ENCODE measurements around the gene BMP3.

BMP3 gene

GRCh38 chr4:81096566-81096965 is 66.1 kb downstream of the BMP3 start:
- TF ChIP-seq POLR2AphosphoS5 (IDR thresholded peaks at IDR 0.05; ENCODE audit: low read depth, low read length): no peak
- DNase-seq (ENCODE audit: insufficient read length, low spot score): no peak
- FAIRE-seq: no peak

GRCh38 chr4:81102107-81102506 is 71.6 kb downstream of the BMP3 start:
- TF ChIP-seq POU2F2 (IDR thresholded peaks at IDR 0.05; ENCODE audit: low read depth, low read length) (no peak), SPI1 (IDR thresholded peaks at IDR 0.05; ENCODE audit: low read depth, low read length) (no peak), POLR2AphosphoS5 (IDR thresholded peaks at IDR 0.05; ENCODE audit: low read depth, low read length) (no peak), POLR2A (IDR thresholded peaks at IDR 0.05; ENCODE audit: low read depth, low read length) (no peak), PAX5 (IDR thresholded peaks at IDR 0.05; ENCODE audit: insufficient read depth, low read length, severe bottlenecking) (no peak), TAF1 (IDR thresholded peaks at IDR 0.05; ENCODE audit: low read depth, low read length) (no peak)
- no peak for FAIRE-seq
- DNase-seq (ENCODE audit: insufficient read length, low spot score): no peak

GRCh38 chr4:81106150-81106549 is 75.6 kb downstream of the BMP3 start:
- DNase-seq (ENCODE audit: insufficient read length, low spot score) (no peak), FAIRE-seq (no peak)
- TF ChIP-seq POLR2A (IDR thresholded peaks at IDR 0.05; ENCODE audit: low read depth, low read length) (no peak), SPI1 (IDR thresholded peaks at IDR 0.05; ENCODE audit: low read depth, low read length) (no peak), POU2F2 (IDR thresholded peaks at IDR 0.05; ENCODE audit: low read depth, low read length) (no peak), POLR2AphosphoS5 (IDR thresholded peaks at IDR 0.05; ENCODE audit: low read depth, low read length) (no peak), PAX5 (IDR thresholded peaks at IDR 0.05; ENCODE audit: insufficient read depth, low read length, severe bottlenecking) (no peak), TAF1 (IDR thresholded peaks at IDR 0.05; ENCODE audit: low read depth, low read length) (no peak)
